GM10266 (cell line): ENCODE measurements around the gene KCNQ1.

Experiments used
- DNase-seq: peaks from one replicate; pipeline ENCODE4 v3.0.0; 2012; ENCODE audit errors: extremely low spot score
- TF ChIP-seq, protein P1 (sequence below): IDR thresholded peaks from 2 replicates; pipeline ENCODE4 v1.5.1; 2012; ENCODE audit warnings: mild to moderate bottlenecking, low read depth; ENCODE audit not compliant: control insufficient read depth, insufficient read depth; ENCODE audit errors: missing control alignments

KCNQ1 gene

DNA sequence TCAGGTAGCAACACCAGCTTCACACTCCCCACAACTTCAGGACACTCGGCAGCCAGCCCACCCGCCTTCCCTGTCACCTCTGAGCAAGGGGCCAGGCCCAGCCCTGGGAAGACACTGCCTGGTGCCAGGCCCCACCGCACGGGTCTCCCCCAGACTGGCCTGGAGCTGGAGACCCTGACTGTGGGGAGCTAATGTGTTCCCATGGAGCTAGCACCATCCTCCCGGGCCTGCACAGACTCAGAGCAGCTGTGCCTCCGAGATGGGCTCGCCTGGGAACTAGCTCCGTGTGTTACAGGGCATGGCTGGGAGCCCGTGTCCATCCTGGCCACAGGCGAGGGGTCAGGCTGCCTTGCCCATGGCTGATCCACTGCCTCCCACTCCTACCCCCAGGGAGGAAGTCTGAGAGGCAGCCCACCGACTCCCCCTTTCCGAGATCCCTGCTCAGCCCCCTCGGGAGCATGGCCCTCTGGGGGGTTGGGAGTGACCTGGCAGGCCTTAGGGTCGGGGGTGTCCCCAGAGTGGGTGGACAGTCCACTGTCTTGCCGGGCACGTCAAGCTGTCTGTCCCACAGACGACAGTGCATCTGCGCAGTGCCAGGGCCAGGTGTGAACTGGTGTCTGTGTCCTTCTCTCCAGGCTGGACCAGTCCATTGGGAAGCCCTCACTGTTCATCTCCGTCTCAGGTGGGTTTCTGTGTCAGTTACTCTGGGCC lies 331.7 kb downstream of the KCNQ1 start:
- no peak for DNase-seq
- TF ChIP-seq, protein P1, sequence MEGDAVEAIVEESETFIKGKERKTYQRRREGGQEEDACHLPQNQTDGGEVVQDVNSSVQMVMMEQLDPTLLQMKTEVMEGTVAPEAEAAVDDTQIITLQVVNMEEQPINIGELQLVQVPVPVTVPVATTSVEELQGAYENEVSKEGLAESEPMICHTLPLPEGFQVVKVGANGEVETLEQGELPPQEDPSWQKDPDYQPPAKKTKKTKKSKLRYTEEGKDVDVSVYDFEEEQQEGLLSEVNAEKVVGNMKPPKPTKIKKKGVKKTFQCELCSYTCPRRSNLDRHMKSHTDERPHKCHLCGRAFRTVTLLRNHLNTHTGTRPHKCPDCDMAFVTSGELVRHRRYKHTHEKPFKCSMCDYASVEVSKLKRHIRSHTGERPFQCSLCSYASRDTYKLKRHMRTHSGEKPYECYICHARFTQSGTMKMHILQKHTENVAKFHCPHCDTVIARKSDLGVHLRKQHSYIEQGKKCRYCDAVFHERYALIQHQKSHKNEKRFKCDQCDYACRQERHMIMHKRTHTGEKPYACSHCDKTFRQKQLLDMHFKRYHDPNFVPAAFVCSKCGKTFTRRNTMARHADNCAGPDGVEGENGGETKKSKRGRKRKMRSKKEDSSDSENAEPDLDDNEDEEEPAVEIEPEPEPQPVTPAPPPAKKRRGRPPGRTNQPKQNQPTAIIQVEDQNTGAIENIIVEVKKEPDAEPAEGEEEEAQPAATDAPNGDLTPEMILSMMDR: no peak

DNA sequence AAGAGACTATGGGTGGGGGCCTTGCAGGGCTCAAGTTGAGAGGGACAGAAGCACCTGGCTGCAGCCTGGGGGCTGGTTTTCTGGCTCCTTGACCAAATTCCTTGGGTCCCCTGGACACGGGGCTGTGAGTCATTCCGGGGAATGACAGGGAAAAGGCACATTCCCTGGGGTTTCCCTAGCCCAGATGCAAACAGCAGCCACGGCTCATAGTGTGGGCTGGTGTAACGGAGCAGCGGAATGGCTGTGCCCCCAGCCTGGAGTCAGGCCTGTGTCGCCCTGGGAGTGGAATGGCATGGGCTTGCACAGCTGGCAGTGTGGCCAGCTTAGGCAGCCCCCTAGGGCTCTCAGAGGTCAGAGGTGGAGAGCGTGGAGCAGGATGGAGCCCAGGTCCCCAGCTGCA lies 332.6 kb downstream of the KCNQ1 start:
- no peak for DNase-seq
- TF ChIP-seq, protein P1: no peak

DNA sequence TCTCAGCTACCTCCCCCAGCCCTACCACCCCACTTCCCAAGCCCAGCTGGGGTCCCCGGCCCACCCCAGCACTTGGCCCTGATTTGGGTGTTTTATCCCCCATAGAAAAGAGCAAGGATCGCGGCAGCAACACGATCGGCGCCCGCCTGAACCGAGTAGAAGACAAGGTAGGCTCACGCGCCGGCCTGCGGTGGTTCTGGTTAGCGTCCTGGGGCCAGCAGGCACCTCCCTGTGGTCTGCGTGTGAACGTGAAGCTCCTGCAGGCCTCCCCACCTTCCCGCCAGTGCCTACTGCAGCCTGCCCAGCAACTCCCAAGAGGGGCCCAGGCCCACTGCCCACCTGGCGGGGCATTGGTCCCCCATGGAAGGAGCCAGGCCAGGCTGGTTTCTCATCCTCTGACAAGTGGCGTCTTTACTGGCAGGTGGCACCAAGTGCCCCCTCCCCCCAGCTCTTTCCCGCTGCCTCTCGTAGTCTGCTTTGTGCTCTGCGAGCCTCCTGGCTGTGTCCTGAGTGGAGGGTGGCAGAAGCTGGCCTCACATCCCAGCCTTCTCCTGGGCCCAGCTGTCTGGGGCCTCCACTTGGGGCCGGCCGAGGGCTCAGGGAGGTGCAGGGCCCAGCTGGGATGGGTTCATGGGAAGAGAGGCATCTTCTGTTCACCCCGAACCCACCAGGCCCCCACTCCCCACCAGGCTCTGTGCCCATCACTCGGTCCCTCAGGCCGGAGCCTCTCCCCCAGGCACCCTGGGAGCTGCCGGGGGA lies 333.2 kb downstream of the KCNQ1 start:
- DNase-seq: no peak
- TF ChIP-seq, protein P1: no peak

DNA sequence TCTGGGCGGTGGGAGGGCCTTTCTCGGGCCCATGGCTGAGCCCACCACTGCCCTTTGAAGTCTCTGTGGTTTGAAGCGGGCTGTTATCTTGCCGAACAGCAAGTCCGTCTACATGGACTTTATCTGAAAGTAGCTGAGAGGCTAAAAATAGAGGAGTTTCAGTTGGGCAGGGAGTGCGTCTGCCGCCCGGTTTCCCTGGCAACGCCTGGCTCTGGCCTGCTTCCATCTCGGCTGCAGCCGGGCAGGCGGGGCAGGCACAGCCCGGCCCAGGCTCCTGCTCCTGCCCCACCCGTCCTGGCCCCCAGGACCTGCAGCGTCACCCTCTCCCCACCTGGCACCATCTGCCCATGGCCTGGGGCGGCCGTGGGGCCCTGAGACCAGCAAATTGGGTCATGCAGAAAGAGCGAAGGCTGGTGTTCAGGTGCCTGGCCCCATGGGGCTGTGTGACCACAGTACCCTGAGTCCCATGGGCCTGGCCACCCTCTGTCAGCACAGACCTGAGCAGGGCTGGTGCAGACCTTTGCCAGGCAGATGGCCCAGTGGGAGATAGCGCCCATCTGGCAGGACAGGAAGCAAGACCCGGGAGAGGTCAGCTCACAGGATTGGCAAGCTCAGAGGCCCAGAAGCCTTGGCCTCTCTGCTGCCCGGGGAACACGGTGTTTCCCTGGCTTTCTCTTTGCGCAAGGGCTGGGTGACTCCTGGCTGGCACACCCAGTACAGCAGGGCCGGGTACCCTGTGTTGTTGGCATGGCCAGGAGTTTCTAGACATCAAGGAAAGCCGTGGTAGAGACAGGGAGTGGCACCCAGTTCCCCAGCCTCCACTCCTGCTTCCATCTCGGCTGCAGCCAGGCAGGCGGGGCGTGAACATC lies 334.1 kb downstream of the KCNQ1 start:
- peak; percentile 53 for DNase-seq
- TF ChIP-seq, protein P1: no peak

DNA sequence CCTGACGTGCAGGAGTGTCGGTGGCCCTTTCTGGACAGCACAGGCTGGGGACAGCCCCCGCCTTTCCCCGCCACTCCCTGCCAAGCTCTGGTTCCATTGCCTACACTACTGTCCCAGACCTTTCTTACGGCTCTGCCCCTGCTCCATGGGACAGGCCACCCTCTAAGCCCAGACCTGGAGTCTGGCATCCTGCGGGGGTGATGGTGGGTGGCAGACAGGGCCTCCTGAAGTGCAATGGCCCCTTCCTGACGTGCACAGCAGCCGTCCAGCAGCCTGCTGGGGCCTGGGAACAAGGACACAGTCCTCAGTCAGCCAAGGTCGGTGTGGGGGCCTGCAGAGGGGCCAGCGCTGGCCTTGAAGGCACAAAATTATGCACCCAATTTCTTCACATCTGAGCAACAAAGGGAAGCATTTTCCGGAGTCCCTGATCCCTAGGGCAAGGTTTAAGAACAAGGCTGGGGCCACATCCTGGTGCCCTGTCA lies 334.7 kb downstream of the KCNQ1 start:
- no peak for DNase-seq
- TF ChIP-seq, protein P1: no peak

DNA sequence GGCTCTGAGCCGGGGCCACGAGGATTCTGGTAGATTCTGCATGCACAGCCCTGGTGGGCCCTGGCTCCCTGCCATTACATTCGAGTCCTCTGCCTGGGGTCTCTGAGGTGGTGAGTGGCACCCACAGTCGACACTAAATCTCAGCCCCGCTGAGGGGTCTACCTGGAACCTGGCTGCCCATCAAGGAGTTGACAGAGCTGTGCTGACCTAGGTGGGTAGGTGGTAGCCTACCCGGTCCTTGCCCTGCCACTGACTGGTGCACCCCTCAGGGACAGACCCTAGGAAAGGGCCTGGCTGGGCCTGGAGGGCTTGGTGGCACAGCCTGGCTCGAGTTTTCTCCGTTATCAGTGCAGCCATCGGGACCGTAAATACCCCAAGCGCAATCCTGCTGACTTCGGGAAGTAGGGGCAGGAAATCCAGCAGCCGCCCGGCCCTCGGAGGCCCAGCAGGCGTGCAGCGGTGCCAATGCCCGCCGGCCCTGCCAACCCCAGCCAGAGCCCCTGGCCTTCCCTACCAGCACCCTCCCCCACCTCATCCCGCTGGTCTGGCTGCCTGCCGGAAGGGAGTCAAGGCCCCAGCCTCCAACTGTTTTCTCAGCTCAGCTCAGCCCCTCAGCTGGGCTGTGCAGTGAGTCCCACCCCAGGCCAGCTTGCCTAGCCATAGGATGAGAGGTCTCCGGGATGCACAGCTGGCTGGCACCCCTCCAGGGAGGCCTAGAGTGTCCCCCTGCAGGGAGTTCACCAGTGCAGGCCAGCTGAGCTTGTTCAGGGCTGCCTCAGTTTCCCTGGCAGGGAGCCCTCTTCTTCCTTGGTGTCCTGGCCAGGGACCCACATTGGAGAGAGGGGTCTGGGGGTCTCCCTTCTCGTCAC lies 335.4 kb downstream of the KCNQ1 start:
- TF ChIP-seq, protein P1: no peak
- no peak for DNase-seq
